Measurements from ENCODE around the gene UBE3D.

- TF ChIP-seq, protein P1, sequence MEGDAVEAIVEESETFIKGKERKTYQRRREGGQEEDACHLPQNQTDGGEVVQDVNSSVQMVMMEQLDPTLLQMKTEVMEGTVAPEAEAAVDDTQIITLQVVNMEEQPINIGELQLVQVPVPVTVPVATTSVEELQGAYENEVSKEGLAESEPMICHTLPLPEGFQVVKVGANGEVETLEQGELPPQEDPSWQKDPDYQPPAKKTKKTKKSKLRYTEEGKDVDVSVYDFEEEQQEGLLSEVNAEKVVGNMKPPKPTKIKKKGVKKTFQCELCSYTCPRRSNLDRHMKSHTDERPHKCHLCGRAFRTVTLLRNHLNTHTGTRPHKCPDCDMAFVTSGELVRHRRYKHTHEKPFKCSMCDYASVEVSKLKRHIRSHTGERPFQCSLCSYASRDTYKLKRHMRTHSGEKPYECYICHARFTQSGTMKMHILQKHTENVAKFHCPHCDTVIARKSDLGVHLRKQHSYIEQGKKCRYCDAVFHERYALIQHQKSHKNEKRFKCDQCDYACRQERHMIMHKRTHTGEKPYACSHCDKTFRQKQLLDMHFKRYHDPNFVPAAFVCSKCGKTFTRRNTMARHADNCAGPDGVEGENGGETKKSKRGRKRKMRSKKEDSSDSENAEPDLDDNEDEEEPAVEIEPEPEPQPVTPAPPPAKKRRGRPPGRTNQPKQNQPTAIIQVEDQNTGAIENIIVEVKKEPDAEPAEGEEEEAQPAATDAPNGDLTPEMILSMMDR (IDR thresholded peaks at IDR 0.05; ENCODE audit: low read depth, low read length): no peak
- TF ChIP-seq POLR2A (IDR thresholded peaks at IDR 0.05; ENCODE audit: extremely low read depth, insufficient read length): no peak
- no peak for TF ChIP-seq MYC (IDR thresholded peaks at IDR 0.05; ENCODE audit: low read depth, low read length)
- TF ChIP-seq MAX (IDR thresholded peaks at IDR 0.05; ENCODE audit: low read depth, low read length): no peak
Measured at GRCh38 chr6:83008626-83009025, 57.0 kb downstream of the UBE3D start.
